Measurements from ENCODE around the gene DYNLT5.

GRCh38 chr1:66788231-66788939 lies 36.1 kb downstream of the DYNLT5 start:
- no peak for TF ChIP-seq CTCF (IDR thresholded peaks at IDR 0.05)
- TF ChIP-seq POLR2AphosphoS5 (IDR thresholded peaks at IDR 0.05), result no peak
- no peak for TF ChIP-seq EP300 (IDR thresholded peaks at IDR 0.05)
- TF ChIP-seq POLR2A (IDR thresholded peaks at IDR 0.05; ENCODE audit: low read depth), result no peak
